Astrocyte (in vitro differentiated cells and primary cell): Measurements from ENCODE around the gene MYRIP.

Experiments used
- CTCF ChIP-seq: IDR thresholded peaks from 2 replicates; pipeline ENCODE4 v1.5.1; 2011; ENCODE audit warnings: low read depth, mild to moderate bottlenecking, inconsistent platforms, low read length, moderate library complexity; ENCODE audit not compliant: insufficient read depth
- EZH2 ChIP-seq: IDR thresholded peaks from 2 replicates; pipeline ENCODE4 v1.6.1; 2012; ENCODE audit warnings: mild to moderate bottlenecking, low read length, inconsistent platforms; ENCODE audit not compliant: insufficient read depth

- TF ChIP-seq CTCF (no peak), EZH2 (no peak)
Observed at GRCh38 chr3:39965461-39965860, 156.1 kb downstream of the MYRIP start.
